ENCODE data around the gene DPH1.
A peak's percentile ranks its signal among the peaks of the same experiment; 100 is the strongest.

The DPH1 gene

DNA sequence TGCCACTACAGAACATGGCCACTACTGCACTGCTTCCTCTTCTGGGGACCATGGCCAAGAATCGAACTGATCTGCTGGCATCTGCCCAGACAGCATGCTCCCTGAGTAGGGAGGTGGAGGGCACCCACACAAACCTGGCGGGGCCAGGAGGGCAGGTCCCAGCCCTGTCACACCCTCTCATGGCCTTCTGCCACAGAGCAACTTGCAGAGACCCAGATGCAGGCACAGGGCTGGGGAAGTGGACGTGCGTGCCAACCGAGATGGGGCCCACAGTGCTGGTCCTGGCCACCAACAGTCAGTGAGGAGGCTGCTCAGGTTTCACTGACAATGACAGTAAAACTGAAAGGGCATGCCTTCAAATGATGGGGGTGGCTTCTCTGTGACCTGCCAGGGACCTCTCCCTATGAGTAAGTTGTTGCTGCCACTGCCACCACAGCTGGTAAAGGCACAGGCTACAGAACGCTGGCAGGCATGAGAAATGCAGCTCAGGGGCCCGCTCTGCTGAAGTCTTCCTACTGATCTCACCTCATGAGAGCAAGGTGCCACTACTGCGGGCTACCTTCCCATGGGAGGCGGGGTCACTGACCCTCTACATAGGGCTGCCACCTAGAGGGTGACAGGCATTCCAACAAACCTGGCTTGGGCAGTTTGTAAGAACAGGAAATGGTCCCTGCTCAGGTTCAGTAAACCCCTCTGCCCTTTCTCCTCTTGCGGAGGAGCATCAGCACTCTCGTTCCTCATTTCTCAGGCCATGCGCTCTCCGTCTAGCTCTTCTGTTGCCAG lies 40.5 kb downstream of the DPH1 start:
- H3K4me1 ChIP-seq (ENCODE audit: insufficient read depth, insufficient read length) = peaks cover 31% of the 10 kb centered on the region
- DNase-seq (ENCODE audit: low read depth, low spot score) = no peak
- H3K36me3 ChIP-seq (ENCODE audit: insufficient read depth, insufficient read length, low read length) = peaks cover 17% of the 10 kb centered on the region

DNA sequence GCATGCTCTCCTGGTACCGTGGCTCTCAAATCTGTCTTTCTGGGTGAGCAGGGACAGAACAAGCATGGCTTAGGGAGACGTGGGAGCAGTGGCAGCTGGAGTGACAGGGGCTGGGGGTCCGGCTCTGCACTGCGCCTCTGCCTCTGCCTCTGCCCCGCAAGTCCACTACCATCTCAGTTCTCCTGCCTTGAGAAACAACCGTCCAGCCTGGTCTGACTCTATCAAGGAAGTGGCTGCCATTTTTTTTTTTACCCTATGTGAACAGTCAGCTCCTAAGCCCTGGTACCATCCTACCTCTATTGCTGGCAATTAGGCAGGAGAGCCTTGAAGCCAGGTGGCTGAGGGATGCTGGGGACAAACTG lies 41.1 kb downstream of the DPH1 start:
- no peaks in the 10 kb centered on the region for H3K27me3 ChIP-seq (ENCODE audit: insufficient read depth, insufficient read length)
- no peak for TF ChIP-seq SUZ12 (IDR thresholded peaks at IDR 0.05; ENCODE audit: extremely low read depth, insufficient read depth, insufficient read length)
- no peak for TF ChIP-seq YY1 (IDR thresholded peaks at IDR 0.05; ENCODE audit: insufficient read depth, insufficient read length)
- no peak for TF ChIP-seq ZNF274 (IDR thresholded peaks at IDR 0.05; ENCODE audit: low read depth, low read length)
- H3K36me3 ChIP-seq (ENCODE audit: insufficient read depth, insufficient read length, low read length) = peaks cover 12% of the 10 kb centered on the region
- no peak overlapping the region for H3K9ac ChIP-seq (ENCODE audit: insufficient read length, low read depth)
- H3K4me3 ChIP-seq (ENCODE audit: insufficient read length, low read depth) = no peak overlapping the region
- peaks cover 36% of the 10 kb centered on the region for H3K4me1 ChIP-seq (ENCODE audit: insufficient read depth, insufficient read length)
- no peaks in the 10 kb centered on the region for H3K9me3 ChIP-seq (ENCODE audit: insufficient read depth, low read length)
- DNase-seq (ENCODE audit: low read depth, low spot score) = no peak

More for the DNA sequence above, 40.5 kb downstream of the DPH1 start:
- H3K4me3 ChIP-seq (ENCODE audit: insufficient read length, low read depth) = no peak overlapping the region
- no peaks in the 10 kb centered on the region for H3K27me3 ChIP-seq (ENCODE audit: insufficient read depth, insufficient read length)
- H3K9ac ChIP-seq (ENCODE audit: insufficient read length, low read depth) = no peak overlapping the region
- TF ChIP-seq ZNF274 (IDR thresholded peaks at IDR 0.05; ENCODE audit: low read depth, low read length) (no peak), SUZ12 (IDR thresholded peaks at IDR 0.05; ENCODE audit: extremely low read depth, insufficient read depth, insufficient read length) (no peak), YY1 (IDR thresholded peaks at IDR 0.05; ENCODE audit: insufficient read depth, insufficient read length) (no peak)
- H3K9me3 ChIP-seq (ENCODE audit: insufficient read depth, low read length) = no peaks in the 10 kb centered on the region

DNA sequence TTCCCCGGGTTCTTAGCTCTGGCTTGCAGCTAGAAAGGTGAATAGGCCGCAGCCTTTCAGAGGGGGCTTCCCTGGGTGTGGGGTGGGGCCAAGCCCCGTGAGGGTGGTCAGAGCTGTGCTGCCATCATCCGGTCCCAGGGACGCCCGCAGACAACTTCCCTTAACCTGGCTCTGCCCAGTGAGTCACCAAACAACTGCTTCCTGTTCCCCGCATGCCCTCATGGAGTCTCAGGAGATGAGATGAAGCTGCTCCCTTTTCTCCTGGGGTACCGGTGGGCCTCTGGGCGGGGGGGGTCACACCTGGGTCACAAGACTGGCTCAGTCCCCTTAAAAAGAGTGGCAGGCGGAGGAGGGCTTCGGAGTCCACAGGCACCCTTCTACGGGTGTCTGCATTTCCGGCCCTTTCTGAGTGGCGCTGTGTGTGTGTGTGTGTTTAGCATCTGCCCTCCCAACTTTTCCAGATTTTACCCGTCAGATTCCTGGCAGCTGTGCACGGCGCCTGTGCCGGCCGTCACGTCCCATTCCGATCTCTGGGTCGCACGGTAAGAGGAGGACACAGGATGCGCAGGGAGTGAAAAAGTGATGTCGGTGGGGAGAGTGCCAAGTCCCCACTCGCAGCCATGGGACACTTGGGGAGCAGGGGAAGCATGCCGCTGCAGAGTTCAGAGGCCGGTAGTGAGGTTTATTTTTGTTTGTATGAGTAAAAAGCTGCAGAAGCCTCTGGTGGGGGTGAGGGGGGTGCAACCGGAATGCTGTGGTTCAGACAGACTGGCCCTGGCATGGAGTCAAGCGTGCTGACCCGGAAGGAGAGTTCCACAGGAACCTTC lies 41.7 kb downstream of the DPH1 start:
- H3K4me1 ChIP-seq (ENCODE audit: insufficient read depth, insufficient read length) = peaks cover 36% of the 10 kb centered on the region
- no peaks in the 10 kb centered on the region for H3K9me3 ChIP-seq (ENCODE audit: insufficient read depth, low read length)
- DNase-seq (ENCODE audit: low read depth, low spot score) = no peak
- no peak overlapping the region for H3K9ac ChIP-seq (ENCODE audit: insufficient read length, low read depth)
- H3K4me3 ChIP-seq (ENCODE audit: insufficient read length, low read depth) = no peak overlapping the region
- no peak for TF ChIP-seq ZNF274 (IDR thresholded peaks at IDR 0.05; ENCODE audit: low read depth, low read length)
- TF ChIP-seq YY1 (IDR thresholded peaks at IDR 0.05; ENCODE audit: insufficient read depth, insufficient read length) = no peak
- TF ChIP-seq SUZ12 (IDR thresholded peaks at IDR 0.05; ENCODE audit: extremely low read depth, insufficient read depth, insufficient read length) = no peak
- no peaks in the 10 kb centered on the region for H3K27me3 ChIP-seq (ENCODE audit: insufficient read depth, insufficient read length)
- peaks cover 9% of the 10 kb centered on the region for H3K36me3 ChIP-seq (ENCODE audit: insufficient read depth, insufficient read length, low read length)

DNA sequence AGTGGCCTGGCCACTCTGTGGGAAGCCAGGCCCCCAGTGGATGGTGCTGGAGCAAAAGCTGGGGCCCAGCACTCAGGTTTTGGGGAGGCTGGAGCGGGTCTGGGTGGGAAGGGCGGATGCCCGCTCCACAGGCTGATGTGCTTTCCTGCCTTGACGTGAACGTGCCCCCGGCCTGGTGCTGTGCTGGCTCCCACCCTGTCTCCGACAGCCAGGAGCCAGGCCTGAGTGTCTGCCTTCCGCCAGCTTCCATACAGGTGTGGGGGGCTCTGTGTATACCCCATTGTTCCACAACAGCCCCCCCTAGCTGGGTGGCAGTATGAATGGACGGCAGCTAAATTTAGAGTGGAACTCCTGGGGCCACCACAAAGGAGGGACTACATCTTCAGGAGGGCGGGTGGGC lies 45.0 kb downstream of the DPH1 start:
- peaks cover 24% of the 10 kb centered on the region for H3K36me3 ChIP-seq (ENCODE audit: insufficient read depth, insufficient read length, low read length)
- no peak overlapping the region for H3K4me3 ChIP-seq (ENCODE audit: insufficient read length, low read depth)
- H3K4me1 ChIP-seq (ENCODE audit: insufficient read depth, insufficient read length) = peaks cover 28% of the 10 kb centered on the region
- H3K9ac ChIP-seq (ENCODE audit: insufficient read length, low read depth) = no peak overlapping the region
- no peaks in the 10 kb centered on the region for H3K27me3 ChIP-seq (ENCODE audit: insufficient read depth, insufficient read length)
- DNase-seq (ENCODE audit: low read depth, low spot score) = no peak
- H3K9me3 ChIP-seq (ENCODE audit: insufficient read depth, low read length) = no peaks in the 10 kb centered on the region
- TF ChIP-seq ZNF274 (IDR thresholded peaks at IDR 0.05; ENCODE audit: low read depth, low read length) = no peak
- TF ChIP-seq SUZ12 (IDR thresholded peaks at IDR 0.05; ENCODE audit: extremely low read depth, insufficient read depth, insufficient read length) = no peak

DNA sequence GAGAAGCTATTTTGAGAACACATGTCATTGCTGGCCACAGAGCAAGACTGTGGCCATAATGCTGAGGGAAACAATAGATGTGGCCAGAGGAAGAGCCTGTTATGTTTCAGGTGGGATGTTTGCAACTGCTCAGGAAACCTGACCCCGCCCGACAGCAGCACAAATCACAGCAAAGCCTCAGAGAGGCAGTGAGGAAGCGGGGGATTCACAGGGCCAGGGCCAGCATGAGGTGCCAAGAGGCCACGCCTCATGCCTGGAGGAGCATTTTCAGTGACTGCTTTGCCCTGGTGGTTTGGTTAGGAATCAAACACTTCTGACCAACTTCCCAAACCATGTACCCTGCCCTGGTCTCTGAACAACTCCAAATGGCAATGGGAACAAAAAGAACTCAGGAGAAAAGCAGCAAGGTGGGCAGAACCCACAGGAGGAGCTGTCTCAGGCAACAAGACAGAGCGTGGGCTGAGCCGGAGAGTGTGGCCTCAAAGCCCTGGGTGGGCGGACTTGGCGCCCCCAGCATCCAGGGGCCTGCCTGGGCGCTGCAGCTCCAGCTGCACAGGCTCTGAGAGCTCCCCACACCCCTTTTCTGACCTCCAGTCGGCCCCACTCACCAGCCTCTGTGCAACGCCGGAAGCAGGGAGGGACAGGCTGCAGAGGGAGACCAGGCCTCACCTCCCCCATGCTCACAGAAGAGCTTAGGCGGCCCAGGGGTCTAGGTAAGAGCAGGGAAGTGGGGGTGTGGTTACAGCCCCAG lies 45.6 kb downstream of the DPH1 start:
- H3K36me3 ChIP-seq (ENCODE audit: insufficient read depth, insufficient read length, low read length) = peaks cover 27% of the 10 kb centered on the region
- no peaks in the 10 kb centered on the region for H3K9me3 ChIP-seq (ENCODE audit: insufficient read depth, low read length)
- TF ChIP-seq ZNF274 (IDR thresholded peaks at IDR 0.05; ENCODE audit: low read depth, low read length) (no peak), YY1 (IDR thresholded peaks at IDR 0.05; ENCODE audit: insufficient read depth, insufficient read length) (no peak), SUZ12 (IDR thresholded peaks at IDR 0.05; ENCODE audit: extremely low read depth, insufficient read depth, insufficient read length) (no peak)
- peak overlapping the region; percentile 44 for H3K9ac ChIP-seq (ENCODE audit: insufficient read length, low read depth)
- no peak for DNase-seq (ENCODE audit: low read depth, low spot score)
- H3K4me3 ChIP-seq (ENCODE audit: insufficient read length, low read depth) = no peak overlapping the region
- H3K4me1 ChIP-seq (ENCODE audit: insufficient read depth, insufficient read length) = peaks cover 26% of the 10 kb centered on the region
- no peaks in the 10 kb centered on the region for H3K27me3 ChIP-seq (ENCODE audit: insufficient read depth, insufficient read length)

DNA sequence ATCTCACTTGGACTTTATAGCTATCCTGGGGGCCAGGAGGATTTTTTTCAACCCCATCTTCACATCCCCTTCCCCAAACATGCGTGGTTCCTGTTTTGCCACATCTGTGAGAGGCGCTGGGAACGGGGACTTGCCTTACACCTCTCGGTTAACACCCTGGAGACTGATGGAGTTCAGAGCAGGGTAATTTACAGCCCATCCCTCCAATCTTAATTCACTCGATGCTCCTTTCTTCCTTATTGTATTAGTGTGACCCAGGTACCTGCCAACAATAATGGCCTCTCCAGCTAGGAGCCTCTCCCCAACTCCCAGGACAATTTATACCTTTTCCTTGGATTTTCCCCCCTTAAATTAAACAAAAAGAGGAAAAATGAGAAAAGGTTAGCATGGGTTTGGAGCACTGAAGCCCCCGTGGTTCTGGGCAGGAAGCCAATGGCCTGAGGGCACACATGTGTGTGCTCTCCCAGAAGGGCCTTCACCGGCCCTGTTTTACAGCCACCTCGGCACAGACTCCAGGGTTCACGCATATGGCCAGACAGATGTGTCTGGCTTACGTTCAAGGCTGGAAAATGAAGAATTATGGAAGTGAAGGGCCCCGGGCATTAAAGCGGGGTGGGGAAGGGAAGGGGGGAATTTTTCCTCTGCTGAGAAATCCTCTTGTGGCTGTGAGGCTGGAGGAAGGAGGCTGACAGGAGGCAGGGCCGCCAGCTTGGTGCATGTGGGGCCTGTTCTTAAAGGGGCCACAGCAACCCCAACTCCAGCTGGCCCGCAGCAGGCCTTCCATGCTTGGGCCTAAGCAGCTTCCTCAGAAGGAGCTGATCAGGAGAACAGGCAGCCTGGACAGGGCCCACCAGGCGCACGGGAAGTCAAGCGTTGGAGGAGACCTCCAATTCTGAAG lies 46.4 kb downstream of the DPH1 start:
- peaks cover 19% of the 10 kb centered on the region for H3K4me1 ChIP-seq (ENCODE audit: insufficient read depth, insufficient read length)
- no peaks in the 10 kb centered on the region for H3K9me3 ChIP-seq (ENCODE audit: insufficient read depth, low read length)
- peak overlapping the region; percentile 44 for H3K9ac ChIP-seq (ENCODE audit: insufficient read length, low read depth)
- peaks cover 28% of the 10 kb centered on the region for H3K36me3 ChIP-seq (ENCODE audit: insufficient read depth, insufficient read length, low read length)
- no peak for DNase-seq (ENCODE audit: low read depth, low spot score)
- no peak overlapping the region for H3K4me3 ChIP-seq (ENCODE audit: insufficient read length, low read depth)
- H3K27me3 ChIP-seq (ENCODE audit: insufficient read depth, insufficient read length) = no peaks in the 10 kb centered on the region
- TF ChIP-seq ZNF274 (IDR thresholded peaks at IDR 0.05; ENCODE audit: low read depth, low read length) = no peak
- TF ChIP-seq YY1 (IDR thresholded peaks at IDR 0.05; ENCODE audit: insufficient read depth, insufficient read length) = no peak
- TF ChIP-seq SUZ12 (IDR thresholded peaks at IDR 0.05; ENCODE audit: extremely low read depth, insufficient read depth, insufficient read length) = no peak
